Panc1 (cell line): ENCODE measurements around the gene CFAP157. TPM values are rescaled to one million over a fixed set of nuclear protein-coding genes. Genes with fewer than 3 reads are reported as not detected.

Experiments used
- ATAC-seq: fragments of 200-7000 bp; cut with Tn5 transposase; 2 replicates; pipeline ENCODE4 v1.9.1; 2020; ENCODE audit warnings: mild to moderate bottlenecking, moderate library complexity
- BruUV-seq: library from RNA; stranded (reverse); fragments of 400-500 nt; replicated peaks from 2 replicates; lab custom pipeline; 2021; lab: Mats Ljungman, UMichigan
- CTCF ChIA-PET: fragments of 300-600 bp; sonication (Branson Sonifier 250); formaldehyde crosslinking; loops from one replicate; lab custom pipeline; 2022; ENCODE audit warnings: antibody characterized with exemption; lab: Charles Lee
- POLR2A ChIA-PET: fragments of 300-600 bp; sonication (Branson Sonifier 250); formaldehyde crosslinking; loops from one replicate; lab custom pipeline; 2022; ENCODE audit warnings: antibody characterized with exemption; lab: Charles Lee
- DNase-seq: peaks from one replicate; pipeline ENCODE4 v3.0.0-alpha.2; 2010; ENCODE audit warnings: low read depth, low spot score
- H3K27ac ChIP-seq: 2 replicates; pipeline ENCODE4 v1.5.1; 2011; ENCODE audit warnings: mild to moderate bottlenecking, low read length, inconsistent platforms
- H3K27me3 ChIP-seq: fragments of 200-500 bp; sonication (Bioruptor generic); 2 replicates; pipeline ENCODE4 v1.6.0; 2014; ENCODE audit warnings: low read length, inconsistent platforms; ENCODE audit not compliant: control insufficient read depth, insufficient read depth
- H3K36me3 ChIP-seq: fragments of 200-500 bp; sonication (Bioruptor generic); 2 replicates; pipeline ENCODE4 v1.5.1; 2014; ENCODE audit warnings: inconsistent platforms, mild to moderate bottlenecking, low read length, moderate library complexity; ENCODE audit not compliant: control insufficient read depth, insufficient read depth
- H3K4me1 ChIP-seq: 2 replicates; pipeline ENCODE4 v1.5.1; 2011; ENCODE audit warnings: inconsistent platforms, mild to moderate bottlenecking, low read length, moderate library complexity; ENCODE audit not compliant: control insufficient read depth, insufficient read depth
- H3K4me3 ChIP-seq, 2 experiments: 2 replicates each; pipeline ENCODE4 v1.5.1; 2011 to 2012; ENCODE audit warnings: low read depth in 2 of 2, low read length in 2 of 2, mild to moderate bottlenecking in 2 of 2, inconsistent platforms in 1 of 2, moderate library complexity in 1 of 2
- H3K9me3 ChIP-seq: fragments of 200-500 bp; sonication (Bioruptor generic); 2 replicates; pipeline ENCODE4 v1.5.1; 2014; ENCODE audit warnings: low read depth, mild to moderate bottlenecking, inconsistent platforms, low read length, moderate library complexity; ENCODE audit not compliant: control insufficient read depth, insufficient read depth
- CTCF ChIP-seq: fragments of 450-650 bp; IDR thresholded peaks from 2 replicates; pipeline ENCODE4 v1.5.1; 2017; ENCODE audit warnings: mild to moderate bottlenecking
- POLR2AphosphoS5 ChIP-seq: IDR thresholded peaks from 2 replicates; pipeline ENCODE4 v1.6.1; 2012; ENCODE audit warnings: mild to moderate bottlenecking, low read depth, low read length, moderate library complexity
- SIN3A ChIP-seq: IDR thresholded peaks from 2 replicates; pipeline ENCODE4 v1.6.1; 2012; ENCODE audit warnings: low read depth, mild to moderate bottlenecking, low read length, moderate library complexity, borderline replicate concordance; ENCODE audit not compliant: insufficient read depth
- TCF7L2 ChIP-seq: IDR thresholded peaks from 2 replicates; pipeline ENCODE4 v1.6.1; 2011; ENCODE audit warnings: mild to moderate bottlenecking, low read depth, low read length, inconsistent platforms
- in situ Hi-C: cut with HindIII; loops from 2 replicates; pipeline ENCODE4 v1.10.0; 2016; ENCODE audit warnings: low sequenced_read_pairs, low pct_unique_long_range_greater_than_20kb
- intact Hi-C: fragments of 100-400 bp; cut with micrococcal nuclease; formaldehyde crosslinking; loops from one replicate; pipeline ENCODE4 v1.10.0; 2022; ENCODE audit not compliant: unreplicated experiment
- total RNA-seq: library from RNA; stranded (reverse); gene quantifications from one replicate; pipeline ENCODE4 v1.2.1, GENCODE V29; 2021; ENCODE audit not compliant: unreplicated experiment
- TF ChIP-seq, protein P1 (sequence below), 2 experiments: IDR thresholded peaks; 2 replicates each; pipeline ENCODE4 v1.6.1; 2011 to 2012; ENCODE audit warnings: low read depth in 2 of 2, control low read depth in 1 of 2, low read length in 1 of 2, mild to moderate bottlenecking in 1 of 2, moderate library complexity in 1 of 2; ENCODE audit not compliant: insufficient read depth in 1 of 2

Gene CFAP157
- total RNA-seq, 1 experiment from 2014 or later = not detected

DNA sequence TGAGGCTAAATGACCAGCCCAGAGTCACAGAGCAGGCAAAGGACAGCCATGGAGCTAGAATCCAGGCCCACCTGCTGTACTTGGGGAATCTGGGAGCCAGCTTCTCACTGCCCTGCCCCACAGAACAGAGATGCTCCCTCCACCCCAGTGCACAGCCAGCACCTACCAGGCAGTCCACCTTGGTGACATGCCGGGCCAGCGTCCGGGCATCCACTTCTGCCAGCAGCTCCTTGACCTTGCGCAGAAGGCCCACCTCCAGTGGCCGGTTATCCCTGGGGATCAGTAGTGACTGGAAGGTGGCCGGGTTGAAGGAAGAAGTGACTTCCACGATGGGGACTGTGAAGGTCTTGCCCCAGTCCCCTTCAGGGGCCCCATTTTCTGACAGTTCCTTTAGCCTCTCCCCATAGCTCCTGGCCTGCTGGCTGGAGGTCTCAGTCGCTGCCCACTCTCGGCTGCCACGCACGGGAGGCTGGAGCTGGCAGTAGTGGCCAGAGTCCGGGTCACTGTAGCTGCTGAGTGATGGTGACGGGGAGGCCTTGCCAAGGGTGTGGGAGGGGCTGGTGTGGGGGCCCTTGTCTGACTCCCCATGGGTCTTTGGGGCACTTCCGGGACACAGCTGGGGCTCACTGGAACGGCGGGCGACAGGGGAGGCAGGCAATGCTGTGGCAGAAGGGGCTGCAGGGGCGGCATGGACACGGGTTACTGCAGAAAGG is 37.8 kb downstream of the CFAP157 start:
- TF ChIP-seq SIN3A = no peak
- no peak for TF ChIP-seq POLR2AphosphoS5
- no peak for TF ChIP-seq TCF7L2
- TF ChIP-seq, protein P1, sequence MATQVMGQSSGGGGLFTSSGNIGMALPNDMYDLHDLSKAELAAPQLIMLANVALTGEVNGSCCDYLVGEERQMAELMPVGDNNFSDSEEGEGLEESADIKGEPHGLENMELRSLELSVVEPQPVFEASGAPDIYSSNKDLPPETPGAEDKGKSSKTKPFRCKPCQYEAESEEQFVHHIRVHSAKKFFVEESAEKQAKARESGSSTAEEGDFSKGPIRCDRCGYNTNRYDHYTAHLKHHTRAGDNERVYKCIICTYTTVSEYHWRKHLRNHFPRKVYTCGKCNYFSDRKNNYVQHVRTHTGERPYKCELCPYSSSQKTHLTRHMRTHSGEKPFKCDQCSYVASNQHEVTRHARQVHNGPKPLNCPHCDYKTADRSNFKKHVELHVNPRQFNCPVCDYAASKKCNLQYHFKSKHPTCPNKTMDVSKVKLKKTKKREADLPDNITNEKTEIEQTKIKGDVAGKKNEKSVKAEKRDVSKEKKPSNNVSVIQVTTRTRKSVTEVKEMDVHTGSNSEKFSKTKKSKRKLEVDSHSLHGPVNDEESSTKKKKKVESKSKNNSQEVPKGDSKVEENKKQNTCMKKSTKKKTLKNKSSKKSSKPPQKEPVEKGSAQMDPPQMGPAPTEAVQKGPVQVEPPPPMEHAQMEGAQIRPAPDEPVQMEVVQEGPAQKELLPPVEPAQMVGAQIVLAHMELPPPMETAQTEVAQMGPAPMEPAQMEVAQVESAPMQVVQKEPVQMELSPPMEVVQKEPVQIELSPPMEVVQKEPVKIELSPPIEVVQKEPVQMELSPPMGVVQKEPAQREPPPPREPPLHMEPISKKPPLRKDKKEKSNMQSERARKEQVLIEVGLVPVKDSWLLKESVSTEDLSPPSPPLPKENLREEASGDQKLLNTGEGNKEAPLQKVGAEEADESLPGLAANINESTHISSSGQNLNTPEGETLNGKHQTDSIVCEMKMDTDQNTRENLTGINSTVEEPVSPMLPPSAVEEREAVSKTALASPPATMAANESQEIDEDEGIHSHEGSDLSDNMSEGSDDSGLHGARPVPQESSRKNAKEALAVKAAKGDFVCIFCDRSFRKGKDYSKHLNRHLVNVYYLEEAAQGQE (IDR thresholded peaks at IDR 0.05; ENCODE audit: insufficient read depth in 1 of 2, low read depth in 2 of 2, low read length in 1 of 2) = no peak
- TF ChIP-seq CTCF = no peak
- in situ Hi-C loops (no loop called here), intact Hi-C loops (loop anchor here (5.0 kb wide), 1 partner anchor 178 kb away; no protein-coding TSS in a partner anchor)
- no TSS peak for BruUV-seq
- ChIA-PET POLR2A (no interaction called here), CTCF (interaction anchor here (0.6 to 0.7 kb wide), 2 partner anchors 126 to 166 kb away, joined by 3 read pairs; no protein-coding TSS in a partner anchor)
- H3K27me3 ChIP-seq = no peaks in the 10 kb centered on the region
- H3K9me3 ChIP-seq = no peaks in the 10 kb centered on the region
- H3K4me3 ChIP-seq = no peak overlapping the region
- H3K4me1 ChIP-seq = no peaks in the 10 kb centered on the region
- no peak overlapping the region for H3K27ac ChIP-seq
- ATAC-seq (no peak), DNase-seq (no peak)
- no peaks in the 10 kb centered on the region for H3K36me3 ChIP-seq

DNA sequence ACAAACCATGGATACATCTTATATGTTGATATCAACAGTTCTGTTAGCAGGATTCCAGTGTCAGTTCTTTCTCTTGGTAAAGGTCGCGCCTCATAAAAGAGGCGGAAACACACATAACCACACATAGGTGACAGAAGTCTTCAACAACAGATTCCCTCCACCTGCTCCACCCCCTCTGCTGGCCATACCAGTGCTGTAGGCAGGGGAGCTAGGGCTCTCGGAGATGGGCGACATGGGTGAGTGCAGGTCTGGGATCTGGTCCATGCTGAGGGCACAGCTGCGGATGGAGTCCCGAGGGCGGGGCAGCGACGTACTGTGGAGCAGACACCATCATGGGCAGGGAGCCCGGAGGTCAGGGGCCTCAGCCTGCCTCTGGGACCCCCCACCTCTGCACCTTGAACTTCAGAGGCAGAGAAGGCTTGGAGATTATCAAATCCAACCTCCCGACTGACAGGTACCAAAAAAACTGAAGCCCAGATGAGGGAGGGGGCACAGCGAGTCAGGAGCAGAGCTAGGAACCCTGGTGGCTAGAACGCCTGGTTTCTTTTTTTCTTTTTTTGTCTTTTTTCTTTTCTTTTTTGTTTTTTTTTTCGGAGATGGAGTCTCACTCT is 40.3 kb downstream of the CFAP157 start:
- DNase-seq (no peak), ATAC-seq (no peak)
- POLR2A ChIA-PET = no interaction called here
- in situ Hi-C loops = no loop called here
- no peak overlapping the region for H3K4me3 ChIP-seq
- no peaks in the 10 kb centered on the region for H3K36me3 ChIP-seq
- BruUV-seq = no TSS peak
- CTCF ChIA-PET = no interaction called here
- H3K4me1 ChIP-seq = no peaks in the 10 kb centered on the region
- H3K27me3 ChIP-seq = no peaks in the 10 kb centered on the region
- H3K27ac ChIP-seq = no peak overlapping the region
- TF ChIP-seq CTCF = no peak
- no peak for TF ChIP-seq SIN3A
- no peak for TF ChIP-seq POLR2AphosphoS5
- TF ChIP-seq, protein P1 (IDR thresholded peaks at IDR 0.05; ENCODE audit: insufficient read depth in 1 of 2, low read depth in 2 of 2, low read length in 1 of 2) = no peak
- TF ChIP-seq TCF7L2 = no peak
- intact Hi-C loops = no loop called here
- no peaks in the 10 kb centered on the region for H3K9me3 ChIP-seq
